ENCODE data around the gene NCAPD3. TPM values are rescaled to one million over a fixed set of nuclear protein-coding genes. Genes with fewer than 3 reads are reported as not detected.

The NCAPD3 gene
- total RNA-seq, 1 donor from 2014 or later = 17.2 TPM

DNA sequence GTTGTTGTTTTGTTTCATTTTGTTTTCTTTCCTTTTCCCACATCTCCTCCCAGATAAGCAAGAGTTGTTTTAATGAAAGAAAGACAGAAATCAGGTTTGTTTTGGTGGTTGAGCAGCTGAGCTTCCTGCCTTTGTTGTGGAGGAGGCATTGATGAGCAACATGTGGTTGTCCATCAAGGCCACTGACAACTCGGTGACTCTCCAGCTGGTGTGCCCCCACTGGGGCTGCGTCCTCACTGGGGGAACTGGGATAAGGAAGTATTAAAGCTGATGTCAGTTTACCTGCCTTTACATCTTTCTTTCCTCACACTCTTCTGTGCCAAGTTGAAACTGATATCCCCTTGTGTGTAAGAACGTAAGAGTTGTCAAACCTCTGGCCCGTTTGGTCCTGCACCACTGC, 6.6 kb upstream of the NCAPD3 start:
- no peak for DNase-seq
- H3K4me1 ChIP-seq = peaks cover 93% of the 10 kb centered on the region
- peaks cover 9% of the 10 kb centered on the region for H3K36me3 ChIP-seq
- H3K4me3 ChIP-seq = no peak overlapping the region
- no peaks in the 10 kb centered on the region for H3K9me3 ChIP-seq (replicated peaks)
- no peaks in the 10 kb centered on the region for H3K27me3 ChIP-seq (ENCODE audit: low read depth)
- intact Hi-C loops (cut with micrococcal nuclease) = no loop called here
- no peak overlapping the region for H3K27ac ChIP-seq (replicated peaks)
- TF ChIP-seq, protein P1, sequence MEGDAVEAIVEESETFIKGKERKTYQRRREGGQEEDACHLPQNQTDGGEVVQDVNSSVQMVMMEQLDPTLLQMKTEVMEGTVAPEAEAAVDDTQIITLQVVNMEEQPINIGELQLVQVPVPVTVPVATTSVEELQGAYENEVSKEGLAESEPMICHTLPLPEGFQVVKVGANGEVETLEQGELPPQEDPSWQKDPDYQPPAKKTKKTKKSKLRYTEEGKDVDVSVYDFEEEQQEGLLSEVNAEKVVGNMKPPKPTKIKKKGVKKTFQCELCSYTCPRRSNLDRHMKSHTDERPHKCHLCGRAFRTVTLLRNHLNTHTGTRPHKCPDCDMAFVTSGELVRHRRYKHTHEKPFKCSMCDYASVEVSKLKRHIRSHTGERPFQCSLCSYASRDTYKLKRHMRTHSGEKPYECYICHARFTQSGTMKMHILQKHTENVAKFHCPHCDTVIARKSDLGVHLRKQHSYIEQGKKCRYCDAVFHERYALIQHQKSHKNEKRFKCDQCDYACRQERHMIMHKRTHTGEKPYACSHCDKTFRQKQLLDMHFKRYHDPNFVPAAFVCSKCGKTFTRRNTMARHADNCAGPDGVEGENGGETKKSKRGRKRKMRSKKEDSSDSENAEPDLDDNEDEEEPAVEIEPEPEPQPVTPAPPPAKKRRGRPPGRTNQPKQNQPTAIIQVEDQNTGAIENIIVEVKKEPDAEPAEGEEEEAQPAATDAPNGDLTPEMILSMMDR (IDR thresholded peaks at IDR 0.05; ENCODE audit: borderline replicate concordance) = no peak

DNA sequence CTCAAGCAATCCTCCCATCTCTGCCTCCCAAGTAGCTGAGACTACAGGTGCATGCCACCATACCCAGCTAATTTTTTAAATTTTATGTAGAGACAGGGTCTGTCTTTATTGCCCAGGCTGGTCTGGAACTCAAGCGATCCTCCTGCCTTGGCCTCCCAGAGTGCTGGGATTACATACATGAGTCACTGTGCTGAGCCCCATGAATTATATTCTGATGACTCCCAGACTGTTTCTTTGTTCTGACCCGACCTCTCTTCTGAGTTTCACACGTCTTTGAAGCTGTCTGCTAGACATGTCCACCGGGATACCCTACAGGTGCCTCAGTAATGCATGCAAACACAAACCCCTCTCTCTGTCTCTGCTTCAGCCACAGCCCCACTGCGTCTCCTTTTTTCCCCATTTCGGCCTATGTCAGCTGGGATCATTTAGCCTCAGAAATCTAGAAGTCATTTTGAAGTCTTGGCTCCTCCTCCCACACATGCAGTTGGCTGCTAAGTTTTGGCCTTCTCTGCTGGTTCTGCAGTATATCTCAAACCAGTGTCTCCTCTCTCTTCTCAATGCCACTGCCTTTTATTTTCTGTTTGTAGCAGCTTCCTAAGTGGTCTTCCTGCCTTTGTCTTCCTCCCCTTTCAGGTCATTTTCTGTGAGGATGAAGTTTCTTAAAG, 5.5 kb upstream of the NCAPD3 start:
- no peaks in the 10 kb centered on the region for H3K9me3 ChIP-seq (replicated peaks)
- DNase-seq = no peak
- no peaks in the 10 kb centered on the region for H3K27me3 ChIP-seq (ENCODE audit: low read depth)
- no peaks in the 10 kb centered on the region for H3K36me3 ChIP-seq
- intact Hi-C loops (cut with micrococcal nuclease) = no loop called here
- H3K4me1 ChIP-seq = peaks cover 88% of the 10 kb centered on the region
- H3K27ac ChIP-seq (replicated peaks) = no peak overlapping the region
- no peak overlapping the region for H3K4me3 ChIP-seq
- TF ChIP-seq, protein P1 (IDR thresholded peaks at IDR 0.05; ENCODE audit: borderline replicate concordance) = no peak

DNA sequence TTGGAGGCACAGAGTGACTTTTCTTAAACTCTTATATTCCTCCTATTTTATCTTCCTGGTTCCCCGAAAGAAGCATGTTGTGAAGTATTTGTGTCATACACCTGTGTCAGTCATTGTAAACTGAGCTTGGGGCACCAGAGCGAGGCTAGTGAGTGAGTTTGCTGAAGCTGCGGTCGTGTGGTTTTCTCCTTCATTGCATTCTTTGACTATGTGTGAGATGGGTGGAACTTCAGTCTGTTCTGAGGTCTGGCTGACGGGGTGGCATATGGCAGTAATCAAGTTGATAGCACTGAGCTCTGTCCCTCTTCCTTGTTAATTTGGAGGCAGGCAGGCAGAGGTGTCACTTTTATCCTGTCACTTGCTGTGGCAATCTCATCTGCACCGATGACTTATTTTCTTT, 4.9 kb upstream of the NCAPD3 start:
- Histone ChIP-seq H3K9me3 (replicated peaks) (no peaks in the 10 kb centered on the region), H3K27ac (replicated peaks) (no peak overlapping the region), H3K36me3 (no peaks in the 10 kb centered on the region), H3K4me3 (no peak overlapping the region), H3K27me3 (ENCODE audit: low read depth) (no peaks in the 10 kb centered on the region), H3K4me1 (peaks cover 83% of the 10 kb centered on the region)
- no peak for DNase-seq
- TF ChIP-seq, protein P1 (IDR thresholded peaks at IDR 0.05; ENCODE audit: borderline replicate concordance) = no peak
- intact Hi-C loops (cut with micrococcal nuclease) = no loop called here

DNA sequence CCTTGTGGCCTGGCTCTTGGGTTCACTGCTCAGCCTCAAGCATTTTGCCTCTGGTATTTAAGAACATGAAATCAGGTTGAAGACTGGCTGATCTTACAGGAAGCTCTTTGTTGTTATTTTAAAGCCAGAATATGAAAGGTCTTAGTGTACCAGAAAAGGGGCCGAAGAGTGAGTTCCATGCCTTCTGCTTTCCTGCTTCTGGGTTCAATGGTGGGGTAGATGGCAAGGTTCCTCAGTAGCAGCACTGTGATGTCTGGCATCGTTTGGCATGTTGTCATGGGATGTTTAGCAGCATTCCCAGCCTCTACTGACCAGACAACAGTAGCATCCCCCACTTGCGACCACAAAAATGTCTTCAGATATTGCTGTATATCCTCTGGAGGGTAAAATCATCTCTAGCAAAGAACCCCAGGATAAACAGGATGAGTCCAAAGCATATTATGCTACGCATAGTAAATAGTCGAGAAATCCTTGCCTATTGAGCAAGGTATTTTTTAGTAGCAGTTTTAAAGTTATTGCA, 3.1 kb upstream of the NCAPD3 start:
- peak overlapping the region; percentile 89 for H3K4me3 ChIP-seq

DNA sequence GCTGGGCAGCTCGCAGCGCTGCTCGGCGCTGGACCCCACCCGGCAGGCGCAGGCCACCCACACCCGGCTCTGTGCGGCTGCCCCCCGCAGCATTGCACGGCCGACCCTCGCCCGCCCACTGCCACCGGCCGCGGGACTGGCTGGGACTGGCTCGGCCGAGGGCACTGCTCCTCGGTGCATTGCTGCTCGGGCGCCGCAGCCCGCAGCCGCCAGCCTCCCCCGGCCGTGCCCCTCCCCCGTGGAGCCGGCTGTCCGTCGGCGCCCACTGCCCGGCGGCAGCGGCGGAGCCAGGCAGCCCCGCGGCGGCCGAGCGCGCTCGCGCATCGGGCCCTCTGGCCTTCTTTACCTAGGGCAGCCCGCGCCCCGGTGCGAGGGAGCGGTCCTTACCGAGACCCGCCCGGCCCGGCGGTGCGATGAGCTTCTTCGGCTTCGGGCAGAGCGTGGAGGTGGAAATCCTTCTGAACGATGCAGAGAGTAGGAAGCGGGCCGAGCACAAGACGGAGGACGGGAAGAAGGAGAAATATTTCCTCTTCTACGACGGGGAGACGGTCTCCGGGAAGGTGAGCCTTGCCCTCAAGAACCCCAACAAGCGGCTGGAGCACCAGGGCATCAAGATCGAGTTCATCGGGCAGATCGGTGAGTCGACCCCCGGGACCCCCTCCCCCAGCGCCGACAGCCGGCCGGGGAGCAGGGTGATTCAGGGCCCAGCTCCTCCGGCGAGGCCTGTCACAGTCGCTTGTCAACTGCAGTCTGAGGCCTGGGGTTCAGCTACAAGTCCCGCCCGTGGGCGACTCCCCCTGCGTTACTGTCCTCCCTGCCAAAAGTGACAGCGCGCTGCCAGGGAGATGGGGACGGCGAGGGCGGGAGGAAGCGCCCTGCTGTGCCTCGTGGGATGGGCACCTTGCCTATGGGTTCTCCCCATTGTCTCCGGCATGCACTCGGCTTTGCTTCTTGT, 1.2 kb upstream of the NCAPD3 start:
- Histone ChIP-seq H3K27me3 (ENCODE audit: low read depth) (no peaks in the 10 kb centered on the region), H3K36me3 (peaks cover 3% of the 10 kb centered on the region), H3K4me3 (peak overlapping the region; percentile 89), H3K9me3 (replicated peaks) (no peaks in the 10 kb centered on the region), H3K27ac (replicated peaks) (peak overlapping the region; percentile 98), H3K4me1 (peaks cover 62% of the 10 kb centered on the region)
- DNase-seq = peak; percentile 70
- TF ChIP-seq, protein P1 (IDR thresholded peaks at IDR 0.05; ENCODE audit: borderline replicate concordance) = no peak
- intact Hi-C loops (cut with micrococcal nuclease) = no loop called here

More for the DNA sequence above, 3.1 kb upstream of the NCAPD3 start:
- intact Hi-C loops (cut with micrococcal nuclease) = no loop called here
- TF ChIP-seq, protein P1 (IDR thresholded peaks at IDR 0.05; ENCODE audit: borderline replicate concordance) = no peak
- Histone ChIP-seq H3K9me3 (replicated peaks) (no peaks in the 10 kb centered on the region), H3K27ac (replicated peaks) (no peak overlapping the region), H3K4me1 (peaks cover 81% of the 10 kb centered on the region), H3K27me3 (ENCODE audit: low read depth) (no peaks in the 10 kb centered on the region), H3K36me3 (no peaks in the 10 kb centered on the region)
- DNase-seq = no peak
